HCT116 (cell line): Measurements from ENCODE around the gene A1CF. TPM values are rescaled to one million over a fixed set of nuclear protein-coding genes. Genes with fewer than 3 reads are reported as not detected.

Source experiments
- ATAC-seq: fragments of 200-7000 bp; cut with Tn5 transposase; 2 replicates; pipeline ENCODE4 v1.9.1; 2020; ENCODE audit warnings: mild to moderate bottlenecking, moderate library complexity
- BruUV-seq: library from RNA; stranded (reverse); fragments of 400-500 nt; replicated peaks from 2 replicates; lab custom pipeline; 2021; lab: Mats Ljungman, UMichigan
- CTCF ChIA-PET: fragments of 300-600 bp; sonication (Branson Sonifier 250); formaldehyde crosslinking; loops from one replicate; lab custom pipeline; 2021; ENCODE audit warnings: antibody characterized with exemption; lab: Charles Lee
- POLR2A ChIA-PET: fragments of 300-600, 350-600 bp; sonication (Branson Sonifier 250); formaldehyde crosslinking; loops from one replicate; lab custom pipeline; 2021; ENCODE audit warnings: antibody characterized with exemption; lab: Charles Lee
- RAD21 ChIA-PET, 2 experiments: fragments of 300-600 bp; sonication (Branson Sonifier 250); formaldehyde crosslinking; loops; one replicate each; lab custom pipeline; 2023; ENCODE audit warnings: low total read pairs in 2 of 2; ENCODE audit not compliant: uncharacterized antibody in 2 of 2, unreplicated experiment in 2 of 2, low non-redundant PET in 1 of 2; lab: Charles Lee
- DNase-seq: peaks from one replicate; pipeline ENCODE4 v3.0.0-alpha.2; 2010; ENCODE audit warnings: low read depth, low spot score
- H2AFZ ChIP-seq: fragments of 200-600 bp; shearing (Covaris generic), sonication (generic); 2 replicates; pipeline ENCODE4 v1.6.1; 2017; ENCODE audit warnings: low read depth, mixed run types, mixed read lengths, antibody characterized with exemption, low read length; ENCODE audit not compliant: poor library complexity, severe bottlenecking
- H3K27ac ChIP-seq: 2 replicates; pipeline ENCODE4 v1.5.1; 2012; ENCODE audit warnings: low read depth, low read length
- H3K27me3 ChIP-seq: fragments of 200-600 bp; sonication (generic); 2 replicates; pipeline ENCODE4 v1.6.1; 2016; ENCODE audit warnings: mixed run types, low read length, mixed read lengths; ENCODE audit not compliant: insufficient read depth
- H3K36me3 ChIP-seq, 2 experiments: fragments of 200-500 bp in 1 of 2; fragments of 200-600 bp in 1 of 2; sonication (Bioruptor generic) in 1 of 2; sonication (generic) in 1 of 2; 2 replicates each; pipeline versions ENCODE4 v1.5.1 to v1.6.1; 2014 to 2016; ENCODE audit warnings: low read length in 2 of 2, inconsistent platforms in 1 of 2, mixed read lengths in 1 of 2, mixed run types in 1 of 2; ENCODE audit not compliant: insufficient read depth in 2 of 2, control insufficient read depth in 1 of 2
- H3K4me1 ChIP-seq, 2 experiments: fragments of 200-600 bp in 1 of 2; sonication (generic) in 1 of 2; 2 replicates each; pipeline versions ENCODE4 v1.5.1 to v1.6.1; 2012 to 2017; ENCODE audit warnings: low read length in 2 of 2, inconsistent platforms in 1 of 2, mild to moderate bottlenecking in 1 of 2, mixed read lengths in 1 of 2, mixed run types in 1 of 2, moderate library complexity in 1 of 2; ENCODE audit not compliant: insufficient read depth in 2 of 2, control insufficient read depth in 1 of 2
- H3K4me2 ChIP-seq: fragments of 200-600 bp; sonication (generic); 2 replicates; pipeline ENCODE4 v1.6.1; 2017; ENCODE audit warnings: mixed run types, low read length, mixed read lengths
- H3K4me3 ChIP-seq, 2 experiments: fragments of 200-600 bp in 1 of 2; sonication (generic) in 1 of 2; replicated peaks in 1 of 2; 2 replicates each; pipeline ENCODE4 v1.5.1; 2011 to 2016; ENCODE audit warnings: low read length in 2 of 2, control low read depth in 1 of 2, low read depth in 1 of 2, mild to moderate bottlenecking in 1 of 2, mixed read lengths in 1 of 2, mixed run types in 1 of 2
- H3K79me2 ChIP-seq: fragments of 200-600 bp; sonication (generic); 2 replicates; pipeline ENCODE4 v1.6.1; 2017; ENCODE audit warnings: mild to moderate bottlenecking, mixed run types, low read length, moderate library complexity, mixed read lengths; ENCODE audit not compliant: insufficient read depth
- H3K9ac ChIP-seq: fragments of 200-600 bp; sonication (generic); 2 replicates; pipeline ENCODE4 v1.6.1; 2016; ENCODE audit warnings: low read length, mixed read lengths
- H3K9me2 ChIP-seq: fragments of 200-600 bp; sonication (generic), shearing (Covaris generic); 2 replicates; pipeline ENCODE4 v1.6.1; 2017; ENCODE audit warnings: mixed run types, mild to moderate bottlenecking, moderate library complexity; ENCODE audit not compliant: insufficient read depth
- H3K9me3 ChIP-seq, 2 experiments: fragments of 200-500 bp in 1 of 2; fragments of 200-600 bp in 1 of 2; sonication (Bioruptor generic) in 1 of 2; sonication (generic) in 1 of 2; 2 replicates each; pipeline ENCODE4 v1.6.1; 2014 to 2017; ENCODE audit warnings: low read length in 2 of 2, mixed read lengths in 2 of 2, inconsistent platforms in 1 of 2, low read depth in 1 of 2, mild to moderate bottlenecking in 1 of 2, mixed run types in 1 of 2, moderate library complexity in 1 of 2; ENCODE audit not compliant: control insufficient read depth in 1 of 2, insufficient read depth in 1 of 2
- H4K20me1 ChIP-seq: fragments of 200-600 bp; sonication (generic), shearing (Covaris generic); 2 replicates; pipeline ENCODE4 v1.6.1; 2017; ENCODE audit warnings: mixed run types, mild to moderate bottlenecking, moderate library complexity; ENCODE audit not compliant: insufficient read depth
- ATF3 ChIP-seq: IDR thresholded peaks from 2 replicates; pipeline ENCODE4 v1.6.1; 2012
- CTCF ChIP-seq, 3 experiments: fragments of 200-600 bp in 1 of 3; sonication (generic) in 1 of 3; IDR thresholded peaks in 2 of 3; conservative IDR thresholded peaks in 1 of 3; 2 replicates each; pipeline ENCODE4 v1.5.1; 2012 to 2017; ENCODE audit warnings: low read depth in 2 of 3, low read length in 2 of 3, antibody characterized with exemption in 1 of 3, borderline replicate concordance in 1 of 3, control low read depth in 1 of 3, mild to moderate bottlenecking in 1 of 3, mixed read lengths in 1 of 3, mixed run types in 1 of 3, moderate library complexity in 1 of 3; ENCODE audit not compliant: insufficient read depth in 1 of 3
- EGR1 ChIP-seq: IDR thresholded peaks from 2 replicates; pipeline ENCODE4 v1.6.1; 2012; ENCODE audit warnings: low read depth
- ELF1 ChIP-seq: IDR thresholded peaks from 2 replicates; pipeline ENCODE4 v1.6.1; 2012; ENCODE audit warnings: low read depth, borderline replicate concordance
- EZH2 ChIP-seq: fragments of 200-600 bp; sonication (generic); IDR thresholded peaks from 2 replicates; pipeline ENCODE4 v1.6.1; 2017; ENCODE audit warnings: antibody characterized with exemption, mixed run types
- EZH2phosphoT487 ChIP-seq: fragments of 200-600 bp; IDR thresholded peaks from 2 replicates; pipeline ENCODE4 v1.6.1; 2018; ENCODE audit warnings: antibody characterized with exemption, borderline replicate concordance
- MAX ChIP-seq: IDR thresholded peaks from 2 replicates; pipeline ENCODE4 v1.6.1; 2012
- SIN3A ChIP-seq: IDR thresholded peaks from 2 replicates; pipeline ENCODE4 v1.6.1; 2012; ENCODE audit warnings: low read depth
- SP1 ChIP-seq: IDR thresholded peaks from 2 replicates; pipeline ENCODE4 v1.6.1; 2012; ENCODE audit warnings: low read depth
- SRF ChIP-seq: IDR thresholded peaks from 2 replicates; pipeline ENCODE4 v1.6.1; 2012; ENCODE audit warnings: low read depth
- TCF7L2 ChIP-seq: IDR thresholded peaks from 2 replicates; pipeline ENCODE4 v1.7.0; 2011; ENCODE audit warnings: borderline replicate concordance, inconsistent platforms; ENCODE audit not compliant: insufficient read depth, insufficient read length; ENCODE audit errors: extremely low read depth
- ZBTB33 ChIP-seq: IDR thresholded peaks from 2 replicates; pipeline ENCODE4 v1.6.1; 2011; ENCODE audit warnings: mild to moderate bottlenecking, low read length, moderate library complexity; ENCODE audit not compliant: insufficient replicate concordance; ENCODE audit errors: extremely low read depth
- ZFX ChIP-seq: fragments of 450-650 bp; IDR thresholded peaks from 2 replicates; pipeline ENCODE4 v1.6.1; 2017
- ZNF274 ChIP-seq: fragments of 200-500 bp; sonication (Bioruptor generic); IDR thresholded peaks from 2 replicates; pipeline ENCODE4 v1.6.1; 2014; ENCODE audit warnings: mild to moderate bottlenecking, low read depth, low read length, inconsistent platforms
- intact Hi-C: fragments of 100-400 bp; cut with micrococcal nuclease; formaldehyde crosslinking; loops from 2 replicates; pipeline ENCODE4 v1.10.0; 2022
- total RNA-seq: library from RNA; stranded (reverse); gene quantifications from one replicate; pipeline ENCODE4 v1.2.1, GENCODE V29; 2021; ENCODE audit not compliant: unreplicated experiment

The A1CF gene
- total RNA-seq, 1 experiment from 2014 or later = 0.30 TPM

- TF ChIP-seq EZH2 (no peak), EZH2phosphoT487 (no peak), SP1 (no peak), SRF (no peak), ZNF274 (no peak), ZBTB33 (no peak), SIN3A (no peak), EGR1 (no peak), ATF3 (no peak), ZFX (no peak), MAX (no peak), ELF1 (no peak), CTCF (IDR thresholded peaks at IDR 0.05 in 2 of 3, conservative IDR thresholded peaks at IDR 0.05 in 1 of 3; ENCODE audit: borderline replicate concordance in 1 of 3, insufficient read depth in 1 of 3, low read depth in 2 of 3, low read length in 2 of 3) (no peak), TCF7L2 (no peak)
Observed at GRCh38 chr10:50832171-50832751, 53.2 kb downstream of the A1CF start.

More at GRCh38 chr10:50832171-50832751, 53.2 kb downstream of the A1CF start:
- H3K79me2 ChIP-seq = no peaks in the 10 kb centered on the region
- H3K4me1 ChIP-seq = no peaks in the 10 kb centered on the region
- intact Hi-C loops = no loop called here
- ATAC-seq (no peak), DNase-seq (no peak)
- no peaks in the 10 kb centered on the region for H4K20me1 ChIP-seq
- no peak overlapping the region for H3K27ac ChIP-seq
- H3K9me2 ChIP-seq = no peaks in the 10 kb centered on the region
- H3K9ac ChIP-seq = no peak overlapping the region
- H3K27me3 ChIP-seq = no peaks in the 10 kb centered on the region
- no peak overlapping the region for H2AFZ ChIP-seq
- H3K36me3 ChIP-seq = no peaks in the 10 kb centered on the region
- no peaks in the 10 kb centered on the region for H3K9me3 ChIP-seq
- no peak overlapping the region for H3K4me3 ChIP-seq
- POLR2A ChIA-PET = interaction anchor here (0.8 kb wide), 1 partner anchor 17 kb away, joined by 3 read pairs; no protein-coding TSS in a partner anchor
- CTCF ChIA-PET = no interaction called here
- RAD21 ChIA-PET = no interaction called here
- H3K4me2 ChIP-seq = no peak overlapping the region
- no TSS peak for BruUV-seq
